Adipose tissue (tissue), 3 donors: ENCODE measurements around the gene CDK10. TPM values are rescaled to one million over a fixed set of nuclear protein-coding genes. Genes with fewer than 3 reads are reported as not detected.

ENCODE experiments used
- H3K27ac ChIP-seq: one replicate; pipeline ENCODE4 v1.5.1; 2013; ENCODE audit warnings: low read depth, low read length
- WGBS, 3 donors: extraction: QIAGEN DNeasy Blood & Tissue Kit; methylation state at CpG; one replicate each; pipeline ENCODE4 v1.1.7; 2013; 5-methylcytosine and 5-hydroxymethylcytosine counted together
- polyA plus RNA-seq, 3 donors: library from polyadenylated mRNA; stranded (reverse); fragments of 200-250 nt; gene quantifications; one replicate each; pipeline ENCODE4 v1.2.3, GENCODE V29; 2013
- donor health status: healthy with polysubstance abuse.
- donor health status: Bipolar disorder and iron deficiency.
- donor health status: healthy.

CDK10 gene
- polyA plus RNA-seq, 3 donors, result 58.4 to 66.1 (median 59.4) TPM

- 62 to 75% (median 64%) methylated on average over 15 of the region's 15 CpGs for WGBS, 3 donors
- H3K27ac ChIP-seq, result no peak overlapping the region
Observed at GRCh38 chr16:89705006-89705405, 18.5 kb downstream of the CDK10 start.

DNA sequence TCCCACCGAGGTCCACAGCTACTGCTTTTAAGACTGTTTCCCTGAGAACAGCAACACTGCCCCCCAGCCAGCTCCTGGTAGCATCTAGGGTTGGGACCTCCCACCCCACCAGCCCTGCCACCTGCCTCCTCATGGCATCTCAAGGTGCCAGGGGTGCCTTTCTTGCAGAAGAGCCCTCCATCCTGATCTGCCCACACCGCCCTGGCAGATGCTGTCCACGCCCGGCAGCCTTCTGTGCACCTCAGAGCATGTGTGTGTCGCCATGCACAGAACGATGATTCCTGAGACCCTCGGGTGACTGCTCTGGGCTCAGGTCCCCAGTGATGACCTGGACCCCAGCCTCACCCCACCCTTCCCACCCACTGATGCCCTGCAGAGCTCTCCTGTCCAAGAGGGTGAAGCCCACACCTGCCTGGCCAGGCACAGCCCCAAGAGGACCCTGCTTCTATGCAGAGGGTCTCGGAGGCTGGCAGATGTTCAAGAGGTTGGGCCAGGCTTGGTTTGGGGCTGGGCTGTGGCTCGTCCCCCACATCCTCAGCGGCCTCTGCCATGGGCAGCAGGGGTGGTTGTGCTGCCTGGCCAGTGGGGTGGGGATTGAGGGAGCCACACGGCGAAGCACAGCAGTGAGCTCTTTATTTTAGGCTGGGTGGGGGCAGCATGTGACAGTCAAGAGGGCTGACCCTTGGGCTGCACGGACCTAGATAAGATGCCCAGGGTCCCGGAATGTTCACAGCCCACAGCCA lies 20.2 kb downstream of the CDK10 start:
- H3K27ac ChIP-seq, result no peak overlapping the region
- WGBS, 3 donors, result 77 to 86% (median 86%) methylated on average over 14 of the region's 14 CpGs

- no peak overlapping the region for H3K27ac ChIP-seq
- 92 to 97% (median 93%) methylated on average over 9 of the region's 9 CpGs for WGBS, 3 donors
Observed at GRCh38 chr16:89707695-89708094, 21.2 kb downstream of the CDK10 start.

GRCh38 chr16:89708481-89708931 lies 22.0 kb downstream of the CDK10 start:
- no peak overlapping the region for H3K27ac ChIP-seq
- whole genome bisulfite sequencing, 3 donors, result 78 to 87% (median 83%) methylated on average over 18 to 19 of the region's 19 CpGs

DNA sequence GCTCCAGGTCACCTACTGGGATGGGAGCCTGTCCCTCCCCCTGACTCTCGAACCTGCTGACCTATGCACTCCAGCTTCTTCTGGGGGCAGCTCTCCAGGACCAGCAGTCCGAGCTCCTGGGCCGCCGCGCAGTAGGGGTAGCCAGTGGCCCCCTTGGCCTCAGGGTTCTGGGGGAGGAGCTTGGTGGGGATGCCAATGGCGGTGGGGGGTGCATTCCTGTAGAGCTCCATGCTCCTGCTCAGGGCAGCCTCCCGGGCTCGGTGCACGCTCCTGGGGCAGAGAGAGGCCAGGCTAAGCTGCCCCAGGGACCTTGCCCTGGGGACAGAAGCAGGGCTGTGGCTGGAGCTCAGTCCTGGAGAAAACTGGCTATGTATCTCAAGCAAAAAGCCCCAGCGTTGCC lies 22.7 kb downstream of the CDK10 start:
- WGBS, 3 donors, result 89 to 94% (median 91%) methylated on average over 9 to 10 of the region's 10 CpGs
- H3K27ac ChIP-seq, result no peak overlapping the region

DNA sequence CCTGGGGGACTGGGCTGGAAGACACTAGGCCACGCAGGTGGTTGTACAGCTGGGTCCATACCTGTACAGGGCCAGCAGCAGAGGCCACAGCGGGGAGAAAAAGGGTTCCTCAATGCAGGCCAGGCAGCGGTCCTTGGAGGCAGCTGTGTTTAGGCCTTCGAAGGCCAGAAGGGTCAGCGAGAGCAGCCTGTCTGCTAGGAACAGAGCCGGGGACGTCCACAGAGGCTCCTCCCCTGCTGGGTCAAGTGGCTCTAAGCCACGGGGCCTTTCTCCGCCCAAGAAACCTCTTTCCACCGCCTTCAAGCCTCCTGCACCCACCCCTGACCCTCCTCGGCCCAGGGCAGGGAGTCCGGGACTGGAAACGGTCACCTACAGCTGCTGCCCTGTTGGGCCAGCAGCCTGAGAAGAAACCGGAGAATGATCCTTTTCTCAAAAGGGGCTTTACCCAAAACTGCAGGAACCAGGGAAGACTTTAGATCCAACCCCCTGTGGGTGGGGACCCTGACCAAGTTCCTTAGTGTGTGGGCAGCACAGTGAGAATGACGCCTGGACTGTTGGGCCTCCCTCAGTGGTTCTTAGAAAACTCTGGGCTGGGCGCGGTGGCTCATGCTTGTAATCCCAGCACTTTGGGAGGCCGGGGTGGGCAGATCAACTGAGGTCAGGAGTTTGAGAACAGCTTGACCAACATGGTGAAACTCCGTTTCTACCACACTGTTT lies 23.4 kb downstream of the CDK10 start:
- WGBS, 3 donors, result 82 to 87% (median 85%) methylated on average over 19 of the region's 19 CpGs
- no peak overlapping the region for H3K27ac ChIP-seq

- WGBS, 3 donors, result 73 to 81% (median 81%) methylated on average over 51 to 63 of the region's 63 CpGs
- H3K27ac ChIP-seq, result no peak overlapping the region
Observed at GRCh38 chr16:89710709-89711564, 24.4 kb downstream of the CDK10 start.

- no peak overlapping the region for H3K27ac ChIP-seq
- 4 to 6% (median 4%) methylated on average over 35 to 48 of the region's 48 CpGs for WGBS, 3 donors
Observed at GRCh38 chr16:89711601-89712273, 25.2 kb downstream of the CDK10 start.

GRCh38 chr16:89712274-89712781 lies 25.8 kb downstream of the CDK10 start:
- 14 to 20% (median 16%) methylated on average over 17 to 22 of the region's 22 CpGs for WGBS, 3 donors
- no peak overlapping the region for H3K27ac ChIP-seq

GRCh38 chr16:89716493-89716892 lies 30.0 kb downstream of the CDK10 start:
- WGBS, 3 donors, result 90 to 92% (median 91%) methylated on average over 15 of the region's 15 CpGs
- H3K27ac ChIP-seq, result no peak overlapping the region

DNA sequence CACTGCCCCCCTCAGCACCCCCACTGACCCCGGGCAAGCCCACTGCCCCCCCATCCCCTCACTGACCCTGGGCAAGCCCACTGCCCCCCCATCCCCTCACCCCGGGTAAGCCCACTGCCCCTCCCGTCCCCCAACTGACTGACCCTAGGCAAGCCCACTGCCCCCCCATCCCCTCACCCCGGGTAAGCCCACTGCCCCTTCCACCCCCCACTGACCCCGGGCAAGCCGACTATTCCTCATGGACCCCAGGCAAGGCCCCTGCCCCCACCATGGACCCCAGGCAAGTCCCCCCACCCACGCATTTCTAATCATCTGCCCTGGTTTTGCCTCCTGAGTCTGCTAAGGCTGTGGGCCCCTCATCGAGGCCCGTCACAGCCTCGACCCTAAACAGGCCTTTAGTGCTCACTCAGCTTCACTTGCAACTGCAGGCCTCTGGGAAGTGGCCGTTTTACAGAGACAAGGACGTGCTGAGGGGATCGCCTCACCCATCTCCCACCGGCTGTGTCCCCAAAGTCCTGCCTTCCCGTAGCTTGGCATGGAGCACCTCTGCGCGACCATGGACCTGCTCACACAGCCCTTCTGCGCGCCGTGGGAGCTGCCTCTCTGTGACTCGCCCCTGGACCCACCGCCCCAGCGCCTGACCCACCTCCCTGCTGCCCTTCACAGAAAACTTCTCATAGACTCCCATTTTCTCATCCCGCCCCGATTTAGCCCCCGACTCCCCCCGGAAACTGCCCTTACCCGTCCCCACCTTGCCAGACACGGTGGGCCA lies 30.6 kb downstream of the CDK10 start:
- H3K27ac ChIP-seq, result no peak overlapping the region
- 91 to 92% (median 91%) methylated on average over 26 to 29 of the region's 29 CpGs for WGBS, 3 donors

DNA sequence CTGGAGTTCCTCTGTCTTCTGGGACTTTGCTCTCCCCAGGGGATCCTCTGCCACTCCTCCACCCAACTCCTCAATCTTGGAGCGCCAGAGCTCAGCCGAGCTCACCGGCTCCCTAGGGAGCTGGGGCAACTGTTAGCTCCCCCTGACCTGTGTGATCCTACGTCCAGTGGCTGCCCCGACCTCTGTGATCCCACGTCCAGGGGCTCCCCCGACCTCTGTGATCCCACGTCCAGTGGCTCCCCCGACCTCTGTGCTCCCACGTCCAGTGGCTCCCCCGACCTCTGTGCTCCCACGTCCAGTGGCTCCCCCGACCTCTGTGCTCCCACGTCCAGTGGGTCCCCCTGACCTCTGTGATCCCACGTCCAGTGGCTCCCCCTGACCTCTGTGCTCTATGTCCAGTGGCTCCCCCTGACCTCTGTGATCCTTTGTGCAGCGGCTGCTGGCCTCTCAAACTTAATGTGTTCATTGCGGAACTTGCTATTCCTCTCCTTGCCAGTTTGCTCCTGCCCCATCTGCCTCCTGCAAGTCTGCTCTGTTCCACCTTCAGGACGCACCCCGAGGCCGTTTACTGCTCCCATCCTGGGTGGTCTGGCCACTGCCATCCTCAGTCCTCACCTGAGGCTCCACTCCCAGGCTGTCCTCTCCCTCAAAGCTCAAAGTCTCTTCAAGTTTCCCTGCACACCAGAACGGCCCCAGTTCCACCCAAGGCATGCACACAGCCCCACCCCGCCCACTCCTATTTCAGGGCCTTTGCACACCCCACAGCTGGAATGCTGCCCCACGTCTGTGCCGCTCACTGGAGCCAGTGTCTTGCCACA lies 31.4 kb downstream of the CDK10 start:
- H3K27ac ChIP-seq, result no peak overlapping the region
- WGBS, 3 donors, result 85 to 87% (median 86%) methylated on average over 24 of the region's 24 CpGs

DNA sequence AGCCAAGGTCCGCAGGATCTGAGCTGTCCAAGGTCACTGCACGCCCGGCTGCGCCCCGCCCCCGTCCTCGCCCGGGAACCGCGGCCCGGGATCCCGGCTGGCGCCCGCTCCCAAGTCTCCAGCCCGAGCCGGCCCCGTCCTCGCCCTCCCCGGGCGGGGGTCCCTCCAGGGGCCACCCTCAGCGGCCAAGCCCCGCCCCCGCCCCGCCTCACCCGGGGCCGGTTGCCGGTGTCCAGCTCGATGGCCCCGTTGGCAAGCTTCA lies 34.0 kb downstream of the CDK10 start:
- H3K27ac ChIP-seq, result peak overlapping the region; percentile 71
- 0 to 1% (median 0%) methylated on average over 22 to 29 of the region's 29 CpGs for WGBS, 3 donors

- WGBS, 3 donors, result 0 to 1% (median 0%) methylated on average over 40 to 100 of the region's 103 CpGs
- H3K27ac ChIP-seq, result peak within 1 kb of the TSS; percentile 88
Observed at GRCh38 chr16:89720813-89721545, 34.5 kb downstream of the CDK10 start, which contains the start of the genes VPS9D1 and ZNF276. TSS of gene VPS9D1 (minus strand) at chr16:89720898. CDS start at chr16:89720861, 37 bp downstream. TSS of gene ZNF276 (plus strand) at chr16:89721537. CDS start at chr16:89721641, 104 bp downstream.

GRCh38 chr16:89721546-89722391 lies 35.3 kb downstream of the CDK10 start:
- H3K27ac ChIP-seq, result peak overlapping the region; percentile 88
- 0 to 1% (median 1%) methylated on average over 67 to 112 of the region's 112 CpGs for WGBS, 3 donors
